Neural cell (in vitro differentiated cells): ENCODE results near the gene EVA1B.

Source experiments
- CTCF ChIP-seq: fragments of 450-650 bp; IDR thresholded peaks from 2 replicates; pipeline ENCODE4 v1.5.1; 2014; ENCODE audit warnings: antibody characterized with exemption, mild to moderate bottlenecking, moderate library complexity; ENCODE audit not compliant: poor library complexity, severe bottlenecking
- EP300 ChIP-seq: fragments of 450-650 bp; conservative IDR thresholded peaks from 2 replicates; pipeline ENCODE4 v1.6.1; 2014; ENCODE audit warnings: antibody characterized with exemption, mild to moderate bottlenecking, moderate library complexity; ENCODE audit not compliant: poor library complexity, severe bottlenecking
- SMC3 ChIP-seq: fragments of 450-650 bp; conservative IDR thresholded peaks from 2 replicates; pipeline ENCODE4 v1.6.1; 2014; ENCODE audit warnings: antibody characterized with exemption, mild to moderate bottlenecking, moderate library complexity; ENCODE audit not compliant: poor library complexity

GRCh38 chr1:36349241-36349671, 25.8 kb upstream of the EVA1B start:
- no peak for TF ChIP-seq CTCF
- TF ChIP-seq EP300: no peak
- TF ChIP-seq SMC3: no peak
